ENCODE data around the gene CDK11B. TPM values are rescaled to one million over a fixed set of nuclear protein-coding genes. Genes with fewer than 3 reads are reported as not detected.
"Not testable (repeated sequence)": the region's sequence is repeated elsewhere in the genome, so short reads cannot be mapped to it uniquely, and the experiment has no call there.

CDK11B gene
- total RNA-seq, 1 donor from 2014 or later = 23.4 TPM

DNA sequence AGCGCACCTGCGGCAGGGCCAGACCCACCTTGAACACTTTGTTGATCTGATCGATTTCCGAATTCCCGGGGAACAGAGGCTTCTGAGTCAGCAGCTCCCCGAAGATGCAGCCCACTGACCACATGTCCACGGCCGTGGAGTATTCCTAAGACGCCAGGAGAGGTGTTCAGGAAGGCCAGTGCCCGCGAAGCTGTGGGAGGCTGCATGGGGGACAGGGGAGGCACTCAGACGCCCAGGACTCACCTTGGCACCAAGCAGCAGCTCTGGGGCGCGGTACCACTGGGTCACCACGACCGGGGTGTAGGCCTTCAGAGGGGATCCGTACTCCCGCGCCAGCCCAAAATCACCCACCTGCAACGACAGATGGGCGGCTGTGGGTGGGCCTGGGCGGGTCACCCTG is 45.0 kb upstream of the CDK11B start:
- no peaks in the 10 kb centered on the region for H3K9me3 Mint-ChIP-seq (ENCODE audit: unreplicated experiment)
- no peaks in the 10 kb centered on the region for H3K4me1 Mint-ChIP-seq (ENCODE audit: low read depth, unreplicated experiment)
- no peaks in the 10 kb centered on the region for H3K79me2 ChIP-seq (ENCODE audit: insufficient read depth, low read length)
- FAIRE-seq = no peak
- no peak overlapping the region for H3K4me2 ChIP-seq (ENCODE audit: low read length)
- no peaks in the 10 kb centered on the region for H3K36me3 Mint-ChIP-seq (ENCODE audit: low read depth, unreplicated experiment)
- no peak overlapping the region for H3K27ac ChIP-seq (ENCODE audit: low read depth, low read length)
- no peak overlapping the region for H3K4me3 ChIP-seq (ENCODE audit: insufficient read depth, low read depth, low read length)
- H3K9ac ChIP-seq (ENCODE audit: low read length) = no peak overlapping the region
- TF ChIP-seq, protein P1, sequence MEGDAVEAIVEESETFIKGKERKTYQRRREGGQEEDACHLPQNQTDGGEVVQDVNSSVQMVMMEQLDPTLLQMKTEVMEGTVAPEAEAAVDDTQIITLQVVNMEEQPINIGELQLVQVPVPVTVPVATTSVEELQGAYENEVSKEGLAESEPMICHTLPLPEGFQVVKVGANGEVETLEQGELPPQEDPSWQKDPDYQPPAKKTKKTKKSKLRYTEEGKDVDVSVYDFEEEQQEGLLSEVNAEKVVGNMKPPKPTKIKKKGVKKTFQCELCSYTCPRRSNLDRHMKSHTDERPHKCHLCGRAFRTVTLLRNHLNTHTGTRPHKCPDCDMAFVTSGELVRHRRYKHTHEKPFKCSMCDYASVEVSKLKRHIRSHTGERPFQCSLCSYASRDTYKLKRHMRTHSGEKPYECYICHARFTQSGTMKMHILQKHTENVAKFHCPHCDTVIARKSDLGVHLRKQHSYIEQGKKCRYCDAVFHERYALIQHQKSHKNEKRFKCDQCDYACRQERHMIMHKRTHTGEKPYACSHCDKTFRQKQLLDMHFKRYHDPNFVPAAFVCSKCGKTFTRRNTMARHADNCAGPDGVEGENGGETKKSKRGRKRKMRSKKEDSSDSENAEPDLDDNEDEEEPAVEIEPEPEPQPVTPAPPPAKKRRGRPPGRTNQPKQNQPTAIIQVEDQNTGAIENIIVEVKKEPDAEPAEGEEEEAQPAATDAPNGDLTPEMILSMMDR (IDR thresholded peaks at IDR 0.05; ENCODE audit: insufficient read depth, low read depth, low read length) = no peak
- no peak for TF ChIP-seq EZH2 (IDR thresholded peaks at IDR 0.05; ENCODE audit: insufficient read depth, low read length)
- no peak for DNase-seq (ENCODE audit: low read depth)
- no peak overlapping the region for H3K4me3 Mint-ChIP-seq (ENCODE audit: unreplicated experiment)
- no peaks in the 10 kb centered on the region for H4K20me1 ChIP-seq (ENCODE audit: insufficient read depth, low read length)
- no peaks in the 10 kb centered on the region for H3K36me3 ChIP-seq (ENCODE audit: insufficient read depth, low read length)
- no peaks in the 10 kb centered on the region for H3K27me3 ChIP-seq (ENCODE audit: insufficient read depth, low read length)
- H3K9me3 ChIP-seq (ENCODE audit: insufficient read depth, low read depth, low read length) = no peaks in the 10 kb centered on the region
- no peak overlapping the region for H2AFZ ChIP-seq (ENCODE audit: low read depth, low read length)
- no peak overlapping the region for H3K27ac Mint-ChIP-seq (ENCODE audit: unreplicated experiment)
- no peaks in the 10 kb centered on the region for H3K27me3 Mint-ChIP-seq (ENCODE audit: low read depth, unreplicated experiment)
- H3K4me1 ChIP-seq (ENCODE audit: insufficient read depth, low read length) = no peaks in the 10 kb centered on the region

DNA sequence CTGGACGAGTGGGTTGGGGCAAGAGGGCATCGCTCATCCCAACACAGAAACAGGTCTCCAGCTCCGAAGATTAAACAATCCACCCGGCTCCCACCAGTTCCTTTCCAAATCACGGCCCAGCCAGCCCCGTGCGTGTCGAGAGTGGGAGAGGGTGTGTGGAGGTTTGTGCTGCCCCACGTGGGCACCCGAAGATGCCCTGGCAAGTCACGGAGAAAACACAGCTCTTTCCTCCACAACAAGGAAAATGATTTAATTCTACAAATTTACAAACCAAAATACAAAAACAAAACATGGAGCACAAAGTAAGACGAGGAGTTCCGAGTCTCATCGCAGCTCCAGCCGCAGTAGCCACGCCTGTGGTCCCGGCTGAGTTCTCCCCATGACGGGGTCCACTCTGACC is 43.7 kb upstream of the CDK11B start:
- not testable (repeated sequence) for H3K4me3 Mint-ChIP-seq (ENCODE audit: unreplicated experiment); H4K20me1 ChIP-seq (ENCODE audit: insufficient read depth, low read length); H3K4me2 ChIP-seq (ENCODE audit: low read length); H3K4me1 ChIP-seq (ENCODE audit: insufficient read depth, low read length); H3K9ac ChIP-seq (ENCODE audit: low read length); H3K27ac Mint-ChIP-seq (ENCODE audit: unreplicated experiment); H3K9me3 ChIP-seq (ENCODE audit: insufficient read depth, low read depth, low read length); H3K27me3 Mint-ChIP-seq (ENCODE audit: low read depth, unreplicated experiment); DNase-seq (ENCODE audit: low read depth); H3K27me3 ChIP-seq (ENCODE audit: insufficient read depth, low read length); H3K27ac ChIP-seq (ENCODE audit: low read depth, low read length); H2AFZ ChIP-seq (ENCODE audit: low read depth, low read length); H3K9me3 Mint-ChIP-seq (ENCODE audit: unreplicated experiment); H3K36me3 ChIP-seq (ENCODE audit: insufficient read depth, low read length); H3K79me2 ChIP-seq (ENCODE audit: insufficient read depth, low read length); FAIRE-seq; H3K36me3 Mint-ChIP-seq (ENCODE audit: low read depth, unreplicated experiment); H3K4me1 Mint-ChIP-seq (ENCODE audit: low read depth, unreplicated experiment); H3K4me3 ChIP-seq (ENCODE audit: insufficient read depth, low read depth, low read length)

DNA sequence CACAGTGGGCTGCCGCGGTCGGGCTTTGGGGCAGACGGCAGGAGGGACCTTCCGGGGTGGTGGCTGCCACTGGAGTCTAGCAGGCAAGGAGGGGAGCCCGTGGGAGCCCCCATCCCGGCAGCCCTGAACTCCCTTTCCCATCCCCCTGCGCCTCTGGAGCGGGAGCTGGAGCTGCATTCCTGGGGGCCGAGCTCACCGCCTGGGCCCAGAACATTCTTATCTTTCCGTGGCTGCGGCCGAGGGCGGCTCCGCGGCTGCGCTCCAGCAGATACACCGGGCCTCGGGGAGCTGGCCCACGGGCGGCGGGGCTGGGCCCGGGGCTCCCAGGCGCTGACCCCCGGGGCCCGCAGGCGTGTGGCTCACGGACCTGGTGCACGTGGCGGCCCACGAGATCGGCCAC is 41.8 kb upstream of the CDK11B start:
- not testable (repeated sequence) for H3K9me3 Mint-ChIP-seq (ENCODE audit: unreplicated experiment); H3K27me3 Mint-ChIP-seq (ENCODE audit: low read depth, unreplicated experiment); H3K27ac Mint-ChIP-seq (ENCODE audit: unreplicated experiment); H3K36me3 ChIP-seq (ENCODE audit: insufficient read depth, low read length); H3K9ac ChIP-seq (ENCODE audit: low read length); H3K79me2 ChIP-seq (ENCODE audit: insufficient read depth, low read length); H3K9me3 ChIP-seq (ENCODE audit: insufficient read depth, low read depth, low read length); H3K4me3 Mint-ChIP-seq (ENCODE audit: unreplicated experiment); FAIRE-seq; H3K4me1 ChIP-seq (ENCODE audit: insufficient read depth, low read length); DNase-seq (ENCODE audit: low read depth); H3K27ac ChIP-seq (ENCODE audit: low read depth, low read length); H3K36me3 Mint-ChIP-seq (ENCODE audit: low read depth, unreplicated experiment); H3K4me3 ChIP-seq (ENCODE audit: insufficient read depth, low read depth, low read length); H4K20me1 ChIP-seq (ENCODE audit: insufficient read depth, low read length); H3K4me2 ChIP-seq (ENCODE audit: low read length); H3K4me1 Mint-ChIP-seq (ENCODE audit: low read depth, unreplicated experiment); H2AFZ ChIP-seq (ENCODE audit: low read depth, low read length); H3K27me3 ChIP-seq (ENCODE audit: insufficient read depth, low read length)

DNA sequence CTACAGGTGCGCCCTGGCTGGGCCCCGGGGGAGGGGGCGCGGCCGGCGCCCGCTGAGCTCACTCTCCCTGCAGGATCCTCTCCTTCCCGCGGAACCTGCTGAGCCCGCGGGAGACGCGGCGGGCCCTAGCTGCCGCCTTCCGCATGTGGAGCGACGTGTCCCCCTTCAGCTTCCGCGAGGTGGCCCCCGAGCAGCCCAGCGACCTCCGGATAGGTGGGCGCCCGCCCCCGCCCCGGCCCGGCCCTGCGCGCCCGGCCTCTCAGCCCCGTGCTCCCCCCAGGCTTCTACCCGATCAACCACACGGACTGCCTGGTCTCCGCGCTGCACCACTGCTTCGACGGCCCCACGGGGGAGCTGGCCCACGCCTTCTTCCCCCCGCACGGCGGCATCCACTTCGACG is 41.3 kb upstream of the CDK11B start:
- not testable (repeated sequence) for H3K27me3 Mint-ChIP-seq (ENCODE audit: low read depth, unreplicated experiment); H3K36me3 Mint-ChIP-seq (ENCODE audit: low read depth, unreplicated experiment); H3K4me1 Mint-ChIP-seq (ENCODE audit: low read depth, unreplicated experiment); H3K4me2 ChIP-seq (ENCODE audit: low read length); H2AFZ ChIP-seq (ENCODE audit: low read depth, low read length); H3K9ac ChIP-seq (ENCODE audit: low read length); H3K9me3 ChIP-seq (ENCODE audit: insufficient read depth, low read depth, low read length); H3K27ac ChIP-seq (ENCODE audit: low read depth, low read length); H3K4me3 ChIP-seq (ENCODE audit: insufficient read depth, low read depth, low read length); FAIRE-seq; H3K79me2 ChIP-seq (ENCODE audit: insufficient read depth, low read length); H3K27me3 ChIP-seq (ENCODE audit: insufficient read depth, low read length); H3K36me3 ChIP-seq (ENCODE audit: insufficient read depth, low read length); H3K27ac Mint-ChIP-seq (ENCODE audit: unreplicated experiment); H3K4me3 Mint-ChIP-seq (ENCODE audit: unreplicated experiment); DNase-seq (ENCODE audit: low read depth); H4K20me1 ChIP-seq (ENCODE audit: insufficient read depth, low read length); H3K4me1 ChIP-seq (ENCODE audit: insufficient read depth, low read length); H3K9me3 Mint-ChIP-seq (ENCODE audit: unreplicated experiment)

DNA sequence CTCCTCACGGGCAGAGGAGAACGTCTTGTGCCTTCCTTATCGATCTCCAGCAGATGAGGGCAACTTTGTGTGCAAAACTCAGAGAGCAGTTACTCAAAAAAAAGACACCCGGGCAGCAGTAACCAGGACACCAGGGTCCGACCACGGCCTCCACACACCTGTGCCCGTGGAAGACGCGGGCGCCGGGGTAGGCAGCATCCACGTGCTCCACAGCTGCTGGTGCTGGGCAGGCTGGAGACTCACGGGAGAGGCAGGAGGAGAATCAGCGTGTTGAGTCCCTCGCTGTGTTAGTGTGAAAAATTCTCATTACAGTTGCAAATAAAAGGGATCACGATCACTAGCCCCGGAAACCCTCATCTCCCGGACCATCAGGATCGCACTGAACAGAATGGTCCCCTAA is 40.3 kb upstream of the CDK11B start:
- not testable (repeated sequence) for FAIRE-seq; H3K4me1 Mint-ChIP-seq (ENCODE audit: low read depth, unreplicated experiment); H3K27me3 ChIP-seq (ENCODE audit: insufficient read depth, low read length); H3K27me3 Mint-ChIP-seq (ENCODE audit: low read depth, unreplicated experiment); DNase-seq (ENCODE audit: low read depth); H3K36me3 Mint-ChIP-seq (ENCODE audit: low read depth, unreplicated experiment); H3K79me2 ChIP-seq (ENCODE audit: insufficient read depth, low read length); H3K36me3 ChIP-seq (ENCODE audit: insufficient read depth, low read length); H4K20me1 ChIP-seq (ENCODE audit: insufficient read depth, low read length); H3K9me3 Mint-ChIP-seq (ENCODE audit: unreplicated experiment); H2AFZ ChIP-seq (ENCODE audit: low read depth, low read length); H3K9ac ChIP-seq (ENCODE audit: low read length); H3K4me3 Mint-ChIP-seq (ENCODE audit: unreplicated experiment); H3K27ac ChIP-seq (ENCODE audit: low read depth, low read length); H3K9me3 ChIP-seq (ENCODE audit: insufficient read depth, low read depth, low read length); H3K27ac Mint-ChIP-seq (ENCODE audit: unreplicated experiment); H3K4me2 ChIP-seq (ENCODE audit: low read length); H3K4me3 ChIP-seq (ENCODE audit: insufficient read depth, low read depth, low read length); H3K4me1 ChIP-seq (ENCODE audit: insufficient read depth, low read length)
